Measurements from ENCODE around the gene RRAS.
"Not testable (repeated sequence)": the region's sequence is repeated elsewhere in the genome, so short reads cannot be mapped to it uniquely, and the experiment has no call there.

Gene RRAS

GRCh38 chr19:49631014-49631588, 8.8 kb downstream of the RRAS start:
- DNase-seq (ENCODE audit: low read depth): no peak

DNA sequence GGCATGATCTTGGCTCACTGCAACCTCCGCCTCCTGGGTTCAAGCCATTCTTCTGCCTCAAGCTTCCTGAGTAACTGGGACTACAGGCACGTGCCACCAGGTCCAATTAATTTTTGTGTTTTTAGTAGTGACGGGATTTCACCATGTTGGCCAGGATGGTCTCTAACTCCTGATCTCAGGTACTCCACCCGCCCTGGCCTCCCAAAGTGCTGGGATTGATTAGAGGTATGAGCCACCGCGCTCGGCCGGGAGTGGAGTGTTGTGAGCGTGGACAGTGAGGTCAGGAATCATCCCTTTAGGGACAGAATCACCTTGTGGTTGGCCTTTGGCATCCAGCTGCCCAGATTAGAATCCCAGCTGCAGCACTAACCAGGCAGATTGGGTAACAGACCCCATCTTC, 10.3 kb downstream of the RRAS start:
- no peak for DNase-seq (ENCODE audit: low read depth)

- DNase-seq (ENCODE audit: low read depth): no peak
Measured at GRCh38 chr19:49626226-49626625, 13.7 kb downstream of the RRAS start.

DNA sequence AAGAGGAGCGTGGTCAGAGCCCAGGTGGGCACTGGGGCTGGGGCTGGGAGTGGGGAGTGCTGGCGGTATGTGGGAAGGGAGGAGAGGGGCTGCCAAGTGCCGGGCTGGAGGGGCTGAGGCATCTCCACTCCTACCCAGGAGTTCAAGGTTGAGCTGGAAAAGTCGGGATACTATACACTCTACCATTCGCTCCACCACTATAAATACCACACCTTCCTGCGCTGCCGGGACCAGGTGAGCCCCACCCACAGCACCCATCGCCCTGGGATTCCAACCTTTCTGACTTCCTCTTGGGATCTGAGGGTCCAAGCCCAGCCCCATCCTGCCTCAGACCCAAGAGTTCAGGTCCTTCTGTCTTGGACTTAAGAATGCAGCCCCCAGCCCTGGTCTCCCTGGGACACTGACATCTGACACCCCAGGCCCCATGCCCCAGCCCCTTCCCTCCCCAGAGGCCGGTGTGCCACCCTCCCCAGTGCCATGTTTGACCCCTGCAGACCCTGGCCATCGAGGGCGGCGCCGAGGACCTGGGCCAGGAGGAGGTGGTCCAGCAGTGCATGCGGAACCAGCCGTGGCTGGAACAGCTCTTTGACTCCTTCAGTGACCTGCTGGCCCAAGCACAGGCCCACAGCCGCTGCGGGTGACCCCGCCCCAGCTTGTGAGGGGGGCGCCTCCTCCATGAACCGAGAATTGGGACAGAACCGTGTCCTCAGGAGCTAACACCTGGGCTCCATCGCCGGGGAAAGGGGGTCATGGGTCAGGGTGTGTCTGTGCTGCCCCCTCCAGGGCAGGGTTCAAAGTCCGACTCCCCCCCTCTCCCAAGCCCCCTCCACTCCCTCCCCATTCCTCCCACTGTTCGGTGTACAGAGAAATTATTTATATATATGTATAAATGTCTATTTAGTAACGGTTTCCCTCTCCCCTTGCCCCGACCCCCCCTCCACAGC, 14.7 kb downstream of the RRAS start:
- DNase-seq (ENCODE audit: low read depth): no peak

- DNase-seq (ENCODE audit: low read depth): not testable (repeated sequence)
Measured at GRCh38 chr19:49617860-49618259, 22.1 kb downstream of the RRAS start.

DNA sequence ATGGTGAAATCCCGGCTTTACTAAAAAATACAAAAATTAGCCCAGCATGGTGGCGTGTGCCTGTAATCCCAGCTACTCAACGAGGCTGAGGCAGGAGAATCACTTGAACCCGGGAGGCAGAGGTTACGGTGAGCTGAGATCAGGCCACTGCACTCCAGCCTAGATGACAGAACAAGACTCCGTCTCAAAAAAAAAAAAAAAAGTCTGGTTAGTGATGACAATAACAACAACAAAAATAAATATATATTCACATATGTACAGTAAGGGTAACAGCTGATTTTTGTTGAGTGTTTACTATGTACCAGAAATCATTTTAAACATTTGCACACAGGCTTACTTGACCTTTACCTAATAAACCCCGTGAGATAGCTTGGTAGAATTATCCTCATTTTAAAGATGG, 23.0 kb downstream of the RRAS start:
- no peak for DNase-seq (ENCODE audit: low read depth)

- no peak for DNase-seq (ENCODE audit: low read depth)
Measured at GRCh38 chr19:49616532-49616931, 23.4 kb downstream of the RRAS start.

- DNase-seq (ENCODE audit: low read depth): no peak
Measured at GRCh38 chr19:49615861-49616260, 24.1 kb downstream of the RRAS start.

DNA sequence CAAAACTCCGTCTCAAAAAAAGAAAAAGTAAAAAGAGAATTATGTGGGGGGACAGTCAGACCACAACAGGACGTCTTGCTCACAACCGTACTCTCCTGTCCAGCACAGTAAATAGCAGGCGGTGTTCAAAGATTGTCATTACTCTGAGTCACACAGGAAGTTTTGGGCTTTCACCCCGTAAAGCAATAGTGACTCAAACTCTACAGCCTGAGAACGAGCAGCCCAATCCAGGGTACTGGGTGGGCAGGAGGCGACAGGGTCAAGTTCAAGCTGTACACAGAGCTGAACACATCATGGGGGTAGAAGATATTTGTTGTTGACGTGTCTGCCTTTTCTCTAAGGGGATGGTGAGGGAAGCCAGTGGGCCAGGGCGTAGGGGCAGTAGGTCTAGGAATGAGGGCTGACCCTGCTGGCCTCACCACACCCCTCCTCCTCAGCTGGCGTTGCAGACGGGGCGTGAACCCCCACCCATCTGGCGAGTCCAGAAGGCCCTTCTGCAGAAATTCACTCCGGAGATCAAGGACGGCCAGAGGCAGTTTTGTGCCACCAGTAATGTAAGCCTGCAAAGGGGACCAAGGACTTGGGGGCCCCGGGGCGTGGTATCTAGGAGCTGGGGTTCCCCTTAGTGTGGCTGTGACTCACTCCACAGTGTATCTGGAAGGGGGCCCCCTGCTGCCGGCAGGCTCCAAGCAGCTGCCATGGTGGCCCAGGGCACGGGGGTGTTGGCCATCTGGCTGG, 25.7 kb downstream of the RRAS start:
- DNase-seq (ENCODE audit: low read depth): no peak

DNA sequence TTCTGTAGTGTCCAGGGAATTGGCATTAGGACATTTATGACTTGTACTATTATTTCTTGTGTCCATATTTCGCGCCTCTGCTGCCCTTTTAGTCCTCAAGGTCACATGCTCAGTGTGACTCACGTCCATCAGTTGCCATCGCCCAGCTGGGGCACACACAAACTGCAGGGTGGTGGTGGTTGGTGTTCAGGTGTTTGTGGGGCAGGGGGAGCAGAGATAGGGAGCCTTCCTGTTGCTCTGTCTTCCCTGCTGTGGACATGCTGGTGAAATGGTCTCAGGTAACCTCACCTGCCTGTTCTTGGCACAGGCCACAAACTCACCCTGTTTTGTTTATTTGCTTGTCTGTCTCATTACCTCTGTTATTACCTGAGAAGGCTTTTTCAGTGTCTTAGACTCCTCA, 26.6 kb downstream of the RRAS start:
- DNase-seq (ENCODE audit: low read depth): no peak

GRCh38 chr19:49609499-49610092, 30.3 kb downstream of the RRAS start:
- no peak for DNase-seq (ENCODE audit: low read depth)

DNA sequence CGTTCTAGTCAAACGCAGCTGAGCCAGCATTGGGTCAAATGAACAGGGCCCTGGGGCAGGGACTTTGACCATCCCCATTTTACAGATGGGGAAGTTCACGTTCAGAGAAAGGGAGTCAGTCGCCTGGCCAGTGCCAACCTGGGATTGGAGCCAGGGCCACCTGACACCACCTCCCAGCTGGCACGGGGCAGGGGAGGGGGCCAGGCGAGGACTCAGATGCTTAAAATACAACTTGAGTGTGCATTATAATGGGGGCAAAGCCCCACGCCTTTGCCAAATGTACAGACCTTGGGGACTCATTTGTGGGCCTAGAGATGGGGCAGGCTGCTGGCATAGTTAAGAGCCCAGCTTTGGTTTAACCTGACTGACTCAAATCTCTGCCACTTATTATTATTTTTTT, 34.3 kb downstream of the RRAS start:
- DNase-seq (ENCODE audit: low read depth): no peak

DNA sequence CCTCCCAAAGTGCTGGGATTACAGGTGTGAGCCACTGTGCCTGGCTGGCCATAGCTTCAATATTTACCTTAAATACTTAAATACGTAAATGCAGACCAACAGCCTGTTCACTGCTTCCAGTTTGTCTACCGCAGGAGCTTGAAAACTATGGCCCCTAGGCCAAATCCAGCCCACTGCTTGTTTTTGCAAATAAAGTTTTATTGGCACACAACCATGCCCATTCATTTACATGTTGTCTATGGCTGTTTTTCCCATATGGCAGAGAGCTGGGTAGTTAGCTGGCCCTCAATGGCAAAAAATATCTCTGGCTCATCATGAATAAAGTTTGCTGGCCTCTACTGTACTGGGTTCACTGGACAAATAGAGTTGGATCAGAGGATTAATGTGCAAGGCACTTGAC, 37.1 kb downstream of the RRAS start:
- no peak for DNase-seq (ENCODE audit: low read depth)

DNA sequence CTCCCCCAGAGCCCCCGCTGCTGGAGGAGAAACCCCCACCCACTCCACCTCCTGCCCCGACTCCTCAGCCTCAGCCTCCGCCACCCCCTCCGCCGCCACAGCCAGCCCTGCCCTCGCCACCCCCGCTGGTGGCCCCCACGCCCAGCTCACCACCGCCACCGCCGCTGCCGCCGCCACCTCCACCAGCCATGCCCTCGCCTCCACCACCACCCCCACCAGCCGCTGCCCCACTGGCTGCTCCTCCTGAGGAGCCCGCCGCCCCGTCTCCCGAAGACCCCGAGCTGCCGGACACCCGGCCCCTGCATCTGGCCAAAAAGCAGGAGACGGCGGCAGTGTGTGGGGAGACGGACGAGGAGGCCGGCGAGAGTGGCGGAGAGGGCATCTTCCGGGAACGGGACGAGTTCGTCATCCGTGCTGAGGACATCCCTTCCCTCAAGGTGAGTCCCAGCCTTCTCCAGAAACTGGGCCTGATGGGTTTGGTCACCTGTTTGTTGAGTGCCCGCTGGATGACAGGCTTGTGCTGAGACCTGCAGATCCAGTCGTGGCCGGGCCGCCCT, 38.4 kb downstream of the RRAS start:
- DNase-seq (ENCODE audit: low read depth): no peak

DNA sequence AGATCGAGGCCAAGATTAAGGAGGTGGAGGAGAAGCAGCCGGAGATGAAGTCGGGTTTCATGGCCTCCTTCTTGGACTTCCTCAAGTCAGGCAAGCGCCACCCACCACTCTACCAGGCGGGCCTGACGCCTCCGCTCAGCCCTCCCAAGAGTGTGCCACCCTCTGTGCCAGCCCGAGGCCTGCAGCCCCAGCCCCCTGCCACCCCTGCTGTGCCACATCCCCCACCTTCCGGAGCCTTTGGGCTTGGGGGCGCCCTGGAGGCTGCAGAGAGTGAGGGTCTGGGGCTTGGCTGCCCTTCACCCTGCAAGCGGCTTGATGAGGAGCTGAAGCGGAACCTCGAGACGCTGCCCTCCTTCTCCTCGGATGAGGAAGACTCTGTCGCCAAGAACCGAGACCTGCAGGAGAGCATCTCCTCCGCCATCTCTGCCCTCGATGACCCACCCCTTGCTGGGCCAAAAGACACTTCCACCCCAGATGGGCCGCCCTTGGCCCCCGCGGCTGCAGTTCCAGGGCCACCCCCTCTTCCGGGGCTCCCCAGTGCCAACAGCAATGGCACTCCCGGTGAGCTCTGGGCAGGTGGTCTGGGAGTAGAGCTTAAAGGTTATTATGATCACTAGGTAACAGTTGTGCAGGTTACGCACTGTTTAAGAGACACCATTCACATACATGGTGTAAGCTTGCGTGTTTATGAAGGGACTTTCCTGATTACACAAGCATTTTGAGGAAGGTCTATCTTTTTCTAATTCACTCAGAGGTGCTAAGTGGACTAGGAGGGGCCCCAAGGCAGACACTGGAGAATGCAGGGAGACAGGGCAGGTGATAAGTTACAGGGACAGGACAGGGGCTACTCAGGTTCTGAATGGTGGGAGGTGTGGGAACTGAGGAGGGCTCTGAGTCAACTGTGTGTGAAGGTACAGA, 40.3 kb downstream of the RRAS start:
- DNase-seq (ENCODE audit: low read depth): no peak

GRCh38 chr19:49597703-49597974, 42.3 kb downstream of the RRAS start:
- DNase-seq (ENCODE audit: low read depth): no peak

- no peak for DNase-seq (ENCODE audit: low read depth)
Measured at GRCh38 chr19:49596954-49597702, 42.8 kb downstream of the RRAS start.

DNA sequence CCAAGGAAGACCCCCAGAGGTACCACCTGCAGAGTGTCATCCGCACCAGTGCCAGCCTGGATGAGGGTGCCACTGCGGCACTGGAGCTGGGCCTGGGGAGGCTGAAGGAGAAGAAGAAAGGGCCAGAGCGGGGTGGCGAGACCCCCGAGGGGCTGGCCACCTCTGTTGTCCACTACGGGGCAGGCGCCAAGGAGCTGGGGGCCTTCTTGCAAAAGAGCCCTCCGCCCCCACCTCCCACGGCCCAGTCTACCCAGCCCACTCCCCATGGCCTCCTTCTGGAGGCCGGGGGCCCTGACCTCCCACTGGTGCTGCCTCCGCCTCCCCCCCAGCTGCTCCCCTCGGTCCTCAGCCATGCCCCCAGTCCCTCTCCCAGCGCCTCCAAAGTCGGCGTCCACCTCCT, 43.5 kb downstream of the RRAS start:
- no peak for DNase-seq (ENCODE audit: low read depth)

DNA sequence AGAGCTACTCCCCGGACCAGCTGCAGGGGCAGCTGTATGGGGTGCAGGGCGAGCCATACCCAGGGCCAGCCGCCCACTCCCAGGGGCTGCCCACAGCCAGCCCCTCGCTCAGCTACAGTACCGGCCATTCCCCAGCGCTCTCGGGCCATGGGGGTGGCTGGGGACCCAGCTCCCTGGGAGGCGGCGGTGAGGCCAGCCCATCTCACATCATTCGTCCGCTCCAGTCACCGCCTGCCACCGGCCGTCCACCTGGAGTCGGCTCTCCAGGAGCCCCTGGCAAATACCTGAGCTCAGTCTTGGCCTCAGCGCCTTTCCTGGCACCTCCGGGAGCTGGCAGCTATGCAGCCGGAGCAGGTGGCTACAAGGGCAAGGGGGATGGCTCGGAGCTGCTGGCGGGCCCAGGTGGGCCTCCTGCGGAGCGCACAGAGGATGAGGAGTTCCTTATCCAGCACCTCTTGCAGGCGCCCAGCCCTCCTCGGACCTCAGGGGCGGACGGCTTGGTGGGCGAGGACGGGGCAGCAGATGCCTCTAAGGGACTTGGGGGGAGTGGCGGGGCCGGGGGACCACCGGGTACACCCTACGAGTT, 44.0 kb downstream of the RRAS start:
- no peak for DNase-seq (ENCODE audit: low read depth)

Measured in activated T-helper 1 cell treated with Interleukin-2 at 50 U/mL for 16 hours (primary cell).